GM23338 (cell line): ENCODE results near the gene BEGAIN. TPM values are rescaled to one million over a fixed set of nuclear protein-coding genes. Genes with fewer than 3 reads are reported as not detected.

Experiments used
- ATAC-seq: fragments of 200-7000 bp; cut with Tn5 transposase; 3 replicates; pipeline ENCODE4 v1.9.1; 2020
- DNase-seq: peaks from one replicate; pipeline ENCODE4 v3.0.0-alpha.2; 2015; ENCODE audit warnings: low spot score
- H2AFZ ChIP-seq: fragments of 200-600 bp; sonication (generic); 2 replicates; pipeline ENCODE4 v1.8.0; 2016; ENCODE audit warnings: antibody characterized with exemption, mild to moderate bottlenecking, moderate library complexity
- H3F3A ChIP-seq: fragments of 200-600 bp; sonication (generic); replicated peaks from 2 replicates; pipeline ENCODE4 v1.8.0; 2017; ENCODE audit warnings: antibody characterized with exemption, mixed run types, low read depth
- H3K27ac ChIP-seq: fragments of 200-600 bp; sonication (generic); 2 replicates; pipeline ENCODE4 v1.6.1; 2016; ENCODE audit warnings: low read depth
- H3K27me3 ChIP-seq: fragments of 200-600 bp; sonication (generic); 2 replicates; pipeline ENCODE4 v1.8.0; 2016; ENCODE audit warnings: mild to moderate bottlenecking, mixed run types, moderate library complexity; ENCODE audit not compliant: insufficient read depth
- H3K36me3 ChIP-seq: fragments of 200-600 bp; sonication (generic); 2 replicates; pipeline ENCODE4 v1.8.0; 2016; ENCODE audit warnings: mild to moderate bottlenecking; ENCODE audit not compliant: insufficient read depth
- H3K4me1 ChIP-seq: fragments of 200-600 bp; sonication (generic); 2 replicates; pipeline ENCODE4 v1.8.0; 2016; ENCODE audit warnings: mild to moderate bottlenecking, moderate library complexity; ENCODE audit not compliant: insufficient read depth
- H3K4me2 ChIP-seq: fragments of 200-600 bp; sonication (generic); 2 replicates; pipeline ENCODE4 v1.7.1; 2017; ENCODE audit warnings: mixed run types
- H3K4me3 ChIP-seq: fragments of 200-600 bp; sonication (generic); 2 replicates; pipeline ENCODE4 v1.6.1; 2016; ENCODE audit warnings: mixed run types
- H3K79me2 ChIP-seq: fragments of 200-600 bp; sonication (generic); replicated peaks from 2 replicates; pipeline ENCODE4 v1.8.0; 2017; ENCODE audit warnings: mild to moderate bottlenecking; ENCODE audit not compliant: insufficient read depth
- H3K9me2 ChIP-seq: fragments of 200-600 bp; sonication (generic); 2 replicates; pipeline ENCODE4 v1.8.0; 2017; ENCODE audit not compliant: insufficient read depth
- H4K20me1 ChIP-seq: fragments of 200-600 bp; sonication (generic); replicated peaks from 2 replicates; pipeline ENCODE4 v1.8.0; 2017; ENCODE audit warnings: mild to moderate bottlenecking; ENCODE audit not compliant: insufficient read depth
- H3K27ac Mint-ChIP-seq: 2 replicates; pipeline ENCODE4 v1.8.0; 2020; ENCODE audit warnings: inconsistent platforms, mild to moderate bottlenecking, moderate library complexity, mixed read lengths
- H3K27me3 Mint-ChIP-seq: 3 replicates; pipeline ENCODE4 v1.8.0; 2022; ENCODE audit warnings: low read depth, mild to moderate bottlenecking, moderate library complexity, mixed read lengths, inconsistent platforms; ENCODE audit not compliant: insufficient read depth, poor library complexity
- H3K36me3 Mint-ChIP-seq: 3 replicates; pipeline ENCODE4 v1.8.0; 2021; ENCODE audit warnings: low read depth, mild to moderate bottlenecking, inconsistent platforms, moderate library complexity, mixed read lengths
- H3K4me1 Mint-ChIP-seq: 3 replicates; pipeline ENCODE4 v1.8.0; 2020; ENCODE audit warnings: mild to moderate bottlenecking, inconsistent platforms, mixed read lengths
- H3K4me3 Mint-ChIP-seq: 3 replicates; pipeline ENCODE4 v1.8.0; 2021; ENCODE audit warnings: moderate library complexity, mild to moderate bottlenecking, inconsistent platforms, mixed read lengths
- H3K9me3 Mint-ChIP-seq: 3 replicates; pipeline ENCODE4 v1.8.0; 2020; ENCODE audit warnings: moderate library complexity, mild to moderate bottlenecking, inconsistent platforms, mixed read lengths
- EZH2 ChIP-seq: fragments of 200-600 bp; sonication (generic); IDR thresholded peaks from one replicate; pipeline ENCODE4 v1.8.0; 2017; ENCODE audit warnings: antibody characterized with exemption, mild to moderate bottlenecking, low read depth; ENCODE audit not compliant: unreplicated experiment
- EZH2phosphoT487 ChIP-seq: fragments of 200-600 bp; sonication (generic); IDR thresholded peaks from one replicate; pipeline ENCODE4 v1.8.1; 2018; ENCODE audit warnings: antibody characterized with exemption; ENCODE audit not compliant: unreplicated experiment
- JUNB ChIP-seq: IDR thresholded peaks from one replicate; pipeline ENCODE4 v1.6.1; 2016; ENCODE audit warnings: antibody characterized with exemption; ENCODE audit not compliant: unreplicated experiment
- NANOG ChIP-seq: IDR thresholded peaks from 2 replicates; pipeline ENCODE4 v1.6.1; 2016; ENCODE audit warnings: antibody characterized with exemption, borderline replicate concordance
- POLR2AphosphoS5 ChIP-seq: IDR thresholded peaks from 2 replicates; pipeline ENCODE4 v1.6.1; 2016; ENCODE audit warnings: antibody characterized with exemption, low read depth
- STAT1 ChIP-seq: IDR thresholded peaks from one replicate; pipeline ENCODE4 v1.6.1; 2016; ENCODE audit warnings: antibody characterized with exemption; ENCODE audit not compliant: unreplicated experiment
- ZNF114 ChIP-seq: fragments of 250-450 bp; sonication (Bioruptor Pico); IDR thresholded peaks from 2 replicates; pipeline ENCODE4 v1.5.0; 2020; ENCODE audit warnings: mild to moderate bottlenecking, moderate library complexity
- ZNF331 ChIP-seq: fragments of 250-450 bp; sonication (Bioruptor Pico); IDR thresholded peaks from 2 replicates; pipeline ENCODE4 v1.5.0; 2020; ENCODE audit warnings: low read depth, mild to moderate bottlenecking, moderate library complexity
- polyA plus RNA-seq: library from polyadenylated mRNA; unstranded; fragments of >200 nt; fragmentation: Nextera tagmentation; extraction: Ambion mirVana; gene quantifications from 2 replicates; pipeline ENCODE4 v1.2.1, GENCODE V29; 2016
- total RNA-seq: library from RNA; depleted of rRNA; stranded (reverse); fragments of >200 nt; shearing (Covaris generic); gene quantifications from 2 replicates; pipeline ENCODE4 v1.2.3, GENCODE V29; 2014
- TF ChIP-seq, protein P1 (sequence below): IDR thresholded peaks from one replicate; pipeline ENCODE4 v1.6.1; 2018; ENCODE audit warnings: antibody characterized with exemption; ENCODE audit not compliant: unreplicated experiment
- TF ChIP-seq, protein P2 (sequence below): IDR thresholded peaks from 2 replicates; pipeline ENCODE4 v1.6.1; 2016; ENCODE audit warnings: antibody characterized with exemption

BEGAIN gene
- total and polyA plus RNA-seq, 2 experiments from 2014 or later = 0.60 to 2.4 TPM

DNA sequence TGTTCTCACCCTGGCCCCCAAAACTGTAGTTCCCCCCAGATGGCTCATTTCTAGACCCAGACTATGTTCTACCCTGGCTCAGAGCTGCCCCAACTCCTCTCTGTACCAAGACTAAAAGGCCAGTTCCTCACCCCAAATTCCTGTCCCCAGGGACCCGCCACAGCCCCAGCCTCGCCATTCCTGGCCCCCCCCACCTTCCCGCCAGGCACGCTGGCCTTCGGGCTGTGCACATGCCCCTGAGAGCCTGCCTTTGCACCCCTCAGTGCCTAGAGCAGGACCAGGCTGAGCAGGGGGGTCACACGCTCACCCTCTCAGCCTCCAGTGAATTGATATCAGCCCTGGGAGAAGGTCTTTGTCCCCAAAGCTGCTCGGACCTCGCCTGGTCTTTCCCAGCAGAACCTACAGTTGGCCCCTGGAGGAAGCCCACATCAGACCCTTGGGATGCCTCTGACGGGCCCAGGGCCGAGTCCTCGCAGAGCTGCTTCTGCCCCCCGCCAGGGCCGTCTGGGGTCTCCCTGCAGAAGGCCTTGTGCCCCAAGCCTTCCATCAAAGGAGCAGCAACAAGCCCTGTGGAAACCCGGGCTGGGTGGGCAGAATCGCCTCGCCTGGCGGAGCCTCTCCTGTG, 32.4 kb downstream of the BEGAIN start:
- Mint-ChIP-seq H3K4me1 (peaks cover 24% of the 10 kb centered on the region), H3K9me3 (no peaks in the 10 kb centered on the region), H3K4me3 (no peak overlapping the region), H3K27ac (no peak overlapping the region), H3K36me3 (no peaks in the 10 kb centered on the region), H3K27me3 (peaks cover 10% of the 10 kb centered on the region)
- peak overlapping the region; percentile 80; the same call in 1 of the 2 replicates for H2AFZ ChIP-seq
- no peaks in the 10 kb centered on the region for H3K9me2 ChIP-seq
- no peak overlapping the region for H3K27ac ChIP-seq
- no peak overlapping the region for H3K4me2 ChIP-seq
- no peaks in the 10 kb centered on the region for H3F3A ChIP-seq
- H3K79me2 ChIP-seq = no peaks in the 10 kb centered on the region
- no peak for TF ChIP-seq ZNF331
- no peak for TF ChIP-seq ZNF114 (CRISPR knock-in tag)
- no peak for TF ChIP-seq EZH2phosphoT487
- H3K27me3 ChIP-seq = no peaks in the 10 kb centered on the region
- H3K4me1 ChIP-seq = peaks cover 10% of the 10 kb centered on the region; the same call in 1 of the 2 replicates
- H3K36me3 ChIP-seq = no peaks in the 10 kb centered on the region
- no peaks in the 10 kb centered on the region for H4K20me1 ChIP-seq
- no peak overlapping the region for H3K4me3 ChIP-seq
- ATAC-seq (peak; percentile 7), DNase-seq (no peak)

DNA sequence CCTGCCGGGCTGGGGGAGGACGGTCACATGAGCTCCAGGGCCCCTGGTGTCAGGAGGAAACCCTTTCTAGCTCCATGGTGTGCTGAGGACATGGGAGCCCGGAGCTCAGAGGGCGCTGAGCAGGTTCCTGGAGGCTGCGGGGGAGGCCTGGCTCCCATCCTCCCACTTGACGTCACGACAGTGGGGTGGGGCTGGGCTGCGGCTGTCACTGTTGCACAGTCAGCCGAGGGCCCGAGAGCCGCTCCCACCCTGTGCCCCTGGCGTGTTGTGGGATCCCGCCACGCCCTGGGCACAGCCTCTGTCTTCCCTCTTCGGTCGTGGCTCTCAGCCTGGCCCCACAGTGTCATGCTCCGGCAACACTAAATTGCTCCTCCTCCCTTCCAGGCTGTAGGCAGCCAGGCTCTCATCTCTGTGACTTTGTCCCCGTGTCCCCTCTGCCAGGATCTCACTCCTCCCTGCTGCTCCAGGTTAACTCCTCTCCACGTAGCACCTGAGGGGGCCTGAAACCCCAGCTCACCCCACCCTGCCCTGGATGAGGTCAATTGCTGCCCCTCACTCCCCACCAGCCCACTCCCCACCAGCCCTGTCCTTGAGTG, 33.0 kb downstream of the BEGAIN start:
- no peak overlapping the region for H2AFZ ChIP-seq
- H3K36me3 ChIP-seq = no peaks in the 10 kb centered on the region
- no peaks in the 10 kb centered on the region for H3F3A ChIP-seq
- H3K27me3 ChIP-seq = no peaks in the 10 kb centered on the region
- no peak for DNase-seq
- H3K27ac ChIP-seq = no peak overlapping the region
- peaks cover 10% of the 10 kb centered on the region; the same call in 1 of the 2 replicates for H3K4me1 ChIP-seq
- no peak overlapping the region for H3K4me3 ChIP-seq
- Mint-ChIP-seq H3K4me3 (no peak overlapping the region; the same call in 2 of the 3 replicates), H3K36me3 (no peaks in the 10 kb centered on the region), H3K9me3 (no peaks in the 10 kb centered on the region), H3K27ac (no peak overlapping the region), H3K4me1 (peaks cover 24% of the 10 kb centered on the region), H3K27me3 (peaks cover 10% of the 10 kb centered on the region)
- ATAC-seq = no peak
- H3K9me2 ChIP-seq = no peaks in the 10 kb centered on the region
- no peaks in the 10 kb centered on the region for H4K20me1 ChIP-seq
- no peak overlapping the region for H3K4me2 ChIP-seq
- H3K79me2 ChIP-seq = no peaks in the 10 kb centered on the region
- TF ChIP-seq EZH2 (no peak), POLR2AphosphoS5 (no peak)

DNA sequence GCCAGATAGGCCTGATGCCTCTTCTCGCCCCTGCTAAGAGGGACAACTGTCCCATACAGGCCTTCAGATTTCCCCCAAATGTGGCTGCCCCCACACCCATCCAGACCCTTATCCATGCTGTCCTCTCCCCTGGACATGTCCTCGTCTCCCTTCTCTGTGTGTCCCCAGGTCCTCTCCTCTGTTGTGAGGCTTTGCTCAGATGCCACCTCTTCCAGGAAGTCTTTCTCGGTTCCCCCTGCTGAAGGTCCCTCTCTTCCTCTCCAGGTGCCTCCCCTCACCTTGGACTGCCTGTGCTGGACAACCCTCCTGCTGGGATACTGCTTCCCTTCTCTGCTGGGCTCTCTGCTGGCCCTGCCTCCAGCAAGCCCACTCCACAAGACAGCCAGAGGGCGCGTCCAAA, 33.7 kb downstream of the BEGAIN start:
- no peaks in the 10 kb centered on the region for H3F3A ChIP-seq
- H3K27ac ChIP-seq = no peak overlapping the region
- H3K4me1 Mint-ChIP-seq = peaks cover 24% of the 10 kb centered on the region
- H4K20me1 ChIP-seq = no peaks in the 10 kb centered on the region
- DNase-seq = no peak
- H3K4me3 ChIP-seq = no peak overlapping the region
- H3K4me1 ChIP-seq = peaks cover 10% of the 10 kb centered on the region; the same call in 1 of the 2 replicates
- H3K9me2 ChIP-seq = no peaks in the 10 kb centered on the region
- no peak overlapping the region for H3K27ac Mint-ChIP-seq
- no peaks in the 10 kb centered on the region for H3K9me3 Mint-ChIP-seq
- no peaks in the 10 kb centered on the region for H3K27me3 ChIP-seq
- no peaks in the 10 kb centered on the region for H3K36me3 Mint-ChIP-seq
- ATAC-seq = no peak
- H3K4me2 ChIP-seq = no peak overlapping the region
- no peaks in the 10 kb centered on the region for H3K79me2 ChIP-seq
- no peak overlapping the region for H3K4me3 Mint-ChIP-seq
- H3K36me3 ChIP-seq = no peaks in the 10 kb centered on the region
- no peak overlapping the region for H2AFZ ChIP-seq
- peaks cover 8% of the 10 kb centered on the region for H3K27me3 Mint-ChIP-seq
- TF ChIP-seq, protein P1, sequence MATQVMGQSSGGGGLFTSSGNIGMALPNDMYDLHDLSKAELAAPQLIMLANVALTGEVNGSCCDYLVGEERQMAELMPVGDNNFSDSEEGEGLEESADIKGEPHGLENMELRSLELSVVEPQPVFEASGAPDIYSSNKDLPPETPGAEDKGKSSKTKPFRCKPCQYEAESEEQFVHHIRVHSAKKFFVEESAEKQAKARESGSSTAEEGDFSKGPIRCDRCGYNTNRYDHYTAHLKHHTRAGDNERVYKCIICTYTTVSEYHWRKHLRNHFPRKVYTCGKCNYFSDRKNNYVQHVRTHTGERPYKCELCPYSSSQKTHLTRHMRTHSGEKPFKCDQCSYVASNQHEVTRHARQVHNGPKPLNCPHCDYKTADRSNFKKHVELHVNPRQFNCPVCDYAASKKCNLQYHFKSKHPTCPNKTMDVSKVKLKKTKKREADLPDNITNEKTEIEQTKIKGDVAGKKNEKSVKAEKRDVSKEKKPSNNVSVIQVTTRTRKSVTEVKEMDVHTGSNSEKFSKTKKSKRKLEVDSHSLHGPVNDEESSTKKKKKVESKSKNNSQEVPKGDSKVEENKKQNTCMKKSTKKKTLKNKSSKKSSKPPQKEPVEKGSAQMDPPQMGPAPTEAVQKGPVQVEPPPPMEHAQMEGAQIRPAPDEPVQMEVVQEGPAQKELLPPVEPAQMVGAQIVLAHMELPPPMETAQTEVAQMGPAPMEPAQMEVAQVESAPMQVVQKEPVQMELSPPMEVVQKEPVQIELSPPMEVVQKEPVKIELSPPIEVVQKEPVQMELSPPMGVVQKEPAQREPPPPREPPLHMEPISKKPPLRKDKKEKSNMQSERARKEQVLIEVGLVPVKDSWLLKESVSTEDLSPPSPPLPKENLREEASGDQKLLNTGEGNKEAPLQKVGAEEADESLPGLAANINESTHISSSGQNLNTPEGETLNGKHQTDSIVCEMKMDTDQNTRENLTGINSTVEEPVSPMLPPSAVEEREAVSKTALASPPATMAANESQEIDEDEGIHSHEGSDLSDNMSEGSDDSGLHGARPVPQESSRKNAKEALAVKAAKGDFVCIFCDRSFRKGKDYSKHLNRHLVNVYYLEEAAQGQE = no peak
- TF ChIP-seq, protein P2, sequence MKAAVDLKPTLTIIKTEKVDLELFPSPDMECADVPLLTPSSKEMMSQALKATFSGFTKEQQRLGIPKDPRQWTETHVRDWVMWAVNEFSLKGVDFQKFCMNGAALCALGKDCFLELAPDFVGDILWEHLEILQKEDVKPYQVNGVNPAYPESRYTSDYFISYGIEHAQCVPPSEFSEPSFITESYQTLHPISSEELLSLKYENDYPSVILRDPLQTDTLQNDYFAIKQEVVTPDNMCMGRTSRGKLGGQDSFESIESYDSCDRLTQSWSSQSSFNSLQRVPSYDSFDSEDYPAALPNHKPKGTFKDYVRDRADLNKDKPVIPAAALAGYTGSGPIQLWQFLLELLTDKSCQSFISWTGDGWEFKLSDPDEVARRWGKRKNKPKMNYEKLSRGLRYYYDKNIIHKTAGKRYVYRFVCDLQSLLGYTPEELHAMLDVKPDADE = no peak
- TF ChIP-seq POLR2AphosphoS5 (no peak), ZNF331 (no peak), ZNF114 (CRISPR knock-in tag) (no peak), STAT1 (no peak), NANOG (no peak), JUNB (no peak)
